Stomach (tissue), 4 donors: ENCODE measurements around the gene CD300E.

Experiments used
- CTCF ChIP-seq, 7 experiments: fragments of 450-650 bp in 4 of 7; fragments of 200-600 bp in 3 of 7; sonication (generic) in 3 of 7; IDR thresholded peaks; one replicate each; pipeline ENCODE4 v1.5.1; 2016 to 2019; ENCODE audit warnings: antibody characterized with exemption in 7 of 7, control low read depth in 2 of 7, mild to moderate bottlenecking in 1 of 7
- POLR2A ChIP-seq, 4 donors: fragments of 450-650 bp; IDR thresholded peaks; one replicate each; pipeline ENCODE4 v1.6.1; 2016; ENCODE audit warnings: antibody characterized with exemption in 4 of 4, control low read depth in 2 of 4, mild to moderate bottlenecking in 1 of 4, moderate library complexity in 1 of 4
- POLR2AphosphoS5 ChIP-seq, 3 donors: sonication (generic); formaldehyde crosslinking; IDR thresholded peaks; one replicate each; pipeline ENCODE4 v1.6.1; 2016; ENCODE audit warnings: antibody characterized with exemption in 3 of 3

GRCh38 chr17:74647871-74648672, 24.5 kb upstream of the CD300E start:
- TF ChIP-seq POLR2A (IDR thresholded peaks at IDR 0.05) (no peak), CTCF (IDR thresholded peaks at IDR 0.05) (no peak), POLR2AphosphoS5 (IDR thresholded peaks at IDR 0.05) (no peak)
